Skin of body (tissue), 2 donors: ENCODE results near the gene NFIA. TPM values are rescaled to one million over a fixed set of nuclear protein-coding genes. Genes with fewer than 3 reads are reported as not detected.
"Not testable (repeated sequence)": the region's sequence is repeated elsewhere in the genome, so short reads cannot be mapped to it uniquely, and the experiment has no call there.

ENCODE experiments used
- DNase-seq: peaks from one replicate; lab custom pipeline; 2025; lab: John Stamatoyannopoulos, UW
- total RNA-seq: library from RNA; depleted of rRNA; stranded (reverse); fragments of >200 nt; gene quantifications from one replicate; pipeline ENCODE4 v1.2.3, GENCODE V29; 2014

The NFIA gene
- total RNA-seq, 1 donor from 2014 or later: 47.7 TPM

DNA sequence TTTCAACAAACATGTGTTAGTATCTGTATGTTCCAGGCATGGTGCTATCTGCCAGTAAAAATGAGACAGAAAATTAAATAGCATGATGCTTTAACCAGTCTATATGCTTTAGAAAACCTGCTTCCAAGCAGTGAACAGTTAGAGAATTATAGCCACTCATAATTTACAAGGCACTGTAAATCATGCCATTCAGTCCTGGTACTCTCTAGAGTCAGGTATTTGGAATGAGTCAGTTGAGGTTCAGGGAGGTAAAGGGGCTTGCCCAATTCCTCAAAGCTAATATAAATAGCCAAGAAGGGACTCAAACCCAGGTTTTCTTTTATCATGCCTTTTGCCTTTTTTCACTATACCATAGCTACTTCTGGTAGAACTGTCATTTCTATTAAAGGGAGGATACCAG lies 184.4 kb downstream of the NFIA start:
- no peak for DNase-seq

- DNase-seq: no peak
Measured at GRCh38 chr1:61268546-61269240, 186.3 kb downstream of the NFIA start.

DNA sequence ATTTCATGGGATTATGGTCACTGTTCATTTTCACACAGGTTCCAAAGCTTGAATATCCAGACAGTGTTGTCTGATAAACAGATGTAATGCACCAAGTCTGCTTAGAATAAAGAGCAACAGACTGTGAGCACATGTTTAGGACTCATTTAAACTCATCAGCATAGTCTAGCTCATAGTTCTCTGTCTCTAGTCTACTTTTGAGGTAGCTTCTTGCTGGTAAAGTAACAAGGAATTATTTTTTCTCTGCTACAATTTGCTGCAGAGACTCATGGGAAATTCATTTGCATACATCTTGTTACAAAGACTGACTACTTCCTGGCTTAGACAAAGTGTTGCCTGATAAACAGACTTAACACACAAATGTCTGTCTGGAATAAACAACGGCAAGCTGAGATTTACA lies 187.2 kb downstream of the NFIA start:
- peak; percentile 18 for DNase-seq

GRCh38 chr1:61270107-61270506 lies 187.7 kb downstream of the NFIA start:
- no peak for DNase-seq

- DNase-seq: no peak
Measured at GRCh38 chr1:61270761-61271411, 188.5 kb downstream of the NFIA start.

DNA sequence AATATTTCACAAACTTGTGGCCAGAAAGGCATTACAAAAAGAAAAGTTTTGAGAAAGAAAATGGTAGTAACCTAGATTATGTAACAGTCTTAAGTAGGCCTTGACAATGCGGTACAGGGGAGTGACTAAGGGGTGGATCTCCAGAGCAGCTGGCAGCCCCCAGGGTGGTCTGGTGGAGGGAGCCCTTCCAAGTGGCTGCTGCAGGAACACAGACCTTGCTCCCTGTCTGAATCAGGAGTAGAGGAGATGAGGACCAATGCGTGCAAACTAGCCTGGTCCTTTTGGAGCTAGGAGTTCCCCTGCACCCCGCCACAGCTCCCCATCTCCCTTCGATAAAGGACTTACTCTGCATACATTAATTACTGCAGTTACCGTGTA lies 189.0 kb downstream of the NFIA start:
- no peak for DNase-seq

DNA sequence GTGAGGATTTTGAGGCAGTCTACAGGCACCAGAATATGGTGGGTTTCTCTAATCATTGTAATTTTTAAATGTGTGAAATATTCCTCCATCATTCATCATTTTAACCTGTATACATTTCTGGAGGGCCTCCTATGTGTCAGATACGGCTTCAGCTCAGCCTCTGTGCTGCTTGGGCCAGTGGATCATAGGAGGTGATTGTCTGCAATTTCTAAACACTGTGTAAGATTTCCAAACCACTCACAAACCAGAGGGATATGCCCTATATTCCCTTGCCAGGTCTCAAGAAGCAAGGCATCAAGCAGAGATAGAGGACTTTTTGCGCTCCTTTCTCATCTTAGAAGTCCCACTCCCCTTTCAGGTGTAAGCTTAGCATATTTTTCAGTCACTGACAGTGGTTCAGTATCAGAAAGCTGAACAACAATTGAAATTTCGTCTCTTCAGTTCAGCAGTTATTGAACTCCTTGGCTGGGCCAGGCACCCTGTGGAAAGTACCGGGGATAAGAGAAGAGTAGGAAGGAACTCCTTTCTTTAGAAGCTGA lies 190.9 kb downstream of the NFIA start:
- no peak for DNase-seq

DNA sequence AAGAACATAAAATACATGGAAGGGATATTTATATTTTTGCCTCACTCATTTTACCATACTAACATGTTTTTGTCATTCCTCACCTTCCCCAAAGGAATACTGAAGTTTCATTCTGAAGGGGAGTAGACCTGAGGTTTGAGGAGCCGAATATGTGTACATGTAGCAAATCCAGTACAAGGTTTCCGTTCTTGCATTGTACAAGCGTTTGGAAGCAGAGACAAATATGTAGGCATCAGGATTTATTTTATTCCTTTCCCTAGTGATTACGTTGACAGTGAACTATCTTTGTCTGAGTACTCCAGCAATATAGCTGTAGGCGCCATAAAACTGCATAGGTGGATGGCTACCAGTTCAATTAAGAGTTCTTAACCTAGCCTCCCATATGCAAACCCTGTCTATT lies 191.5 kb downstream of the NFIA start:
- DNase-seq: no peak

DNA sequence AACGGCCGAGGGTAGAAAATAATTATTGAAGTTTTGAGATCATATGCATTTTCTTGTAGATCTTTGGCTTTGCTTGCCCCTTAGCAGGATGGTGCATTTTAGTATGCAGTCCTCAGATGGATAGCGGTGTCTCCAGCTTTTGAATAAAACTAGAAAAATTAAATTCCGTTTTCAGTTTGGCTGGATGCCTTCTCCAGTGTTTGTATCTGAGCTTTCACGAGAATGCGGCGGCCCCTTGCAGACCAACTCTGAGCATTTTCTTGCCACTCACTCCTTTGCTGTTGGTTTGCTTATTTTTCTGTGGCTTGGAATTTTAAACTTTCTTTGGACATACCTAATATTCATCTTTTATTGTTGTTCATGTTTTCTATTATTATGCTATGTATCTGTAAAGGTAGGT lies 192.6 kb downstream of the NFIA start:
- DNase-seq: no peak

DNA sequence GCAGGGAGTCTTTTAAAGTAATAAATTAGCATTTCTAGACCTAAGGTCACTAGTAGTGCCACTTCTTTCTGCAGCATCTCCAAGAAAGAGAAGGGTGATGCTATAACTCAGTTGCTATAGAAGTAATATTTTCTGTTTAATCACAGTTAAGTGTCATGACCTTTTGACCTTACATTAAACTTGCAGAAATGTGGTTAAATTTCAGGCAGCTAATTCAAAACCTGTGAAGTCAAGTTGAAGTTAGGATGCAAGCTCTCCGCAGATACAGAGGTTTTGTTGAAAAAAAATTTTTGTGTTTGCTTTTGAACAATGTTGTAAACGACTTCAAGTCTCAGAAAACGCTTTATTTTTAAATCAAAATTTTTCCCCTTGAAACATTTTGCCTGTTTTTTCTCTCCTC lies 193.9 kb downstream of the NFIA start:
- no peak for DNase-seq

- no peak for DNase-seq
Measured at GRCh38 chr1:61277121-61277690, 194.8 kb downstream of the NFIA start.

- DNase-seq: not testable (repeated sequence)
Measured at GRCh38 chr1:61278503-61278902, 196.1 kb downstream of the NFIA start.

DNA sequence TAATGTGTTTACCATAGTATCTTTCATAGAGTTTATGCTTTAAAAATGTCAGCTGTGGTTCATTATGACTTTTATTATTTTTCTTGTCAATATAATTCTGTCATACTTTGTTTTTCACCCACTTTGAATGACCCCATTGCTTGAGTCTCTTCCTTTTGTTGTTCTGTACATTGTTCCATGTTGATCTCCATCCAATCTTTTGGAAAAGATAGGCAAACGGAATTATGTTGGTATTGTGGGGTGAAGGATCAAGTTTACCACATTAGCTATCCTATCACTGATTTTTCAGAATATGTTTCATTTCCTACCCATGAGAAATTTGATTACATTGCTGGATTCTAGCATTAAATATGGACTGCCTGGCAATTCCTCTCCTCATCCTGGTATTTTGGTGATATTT lies 196.6 kb downstream of the NFIA start:
- DNase-seq: no peak

GRCh38 chr1:61279570-61279969 lies 197.2 kb downstream of the NFIA start:
- peak; percentile 16 for DNase-seq

DNA sequence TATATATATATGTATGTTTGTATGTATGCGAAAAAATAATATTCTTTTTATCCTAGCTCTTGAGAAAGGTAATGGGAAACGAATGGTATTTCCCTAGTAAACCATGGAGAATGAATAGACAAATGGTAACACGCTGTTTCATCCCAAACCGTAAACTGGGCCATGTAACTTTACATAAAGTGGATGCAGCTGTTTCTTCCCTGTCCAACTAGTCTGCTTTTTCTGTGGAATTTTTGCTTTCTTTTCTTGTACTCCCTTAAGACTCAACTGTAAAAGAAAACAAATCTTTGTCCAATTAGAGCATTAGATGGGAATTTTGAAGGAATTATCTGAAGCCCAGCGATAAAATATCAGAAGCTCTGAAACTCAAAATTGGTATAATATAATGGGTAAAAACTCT lies 198.1 kb downstream of the NFIA start:
- DNase-seq: peak; percentile 73

- no peak for DNase-seq
Measured at GRCh38 chr1:61282387-61282786, 200.0 kb downstream of the NFIA start.

DNA sequence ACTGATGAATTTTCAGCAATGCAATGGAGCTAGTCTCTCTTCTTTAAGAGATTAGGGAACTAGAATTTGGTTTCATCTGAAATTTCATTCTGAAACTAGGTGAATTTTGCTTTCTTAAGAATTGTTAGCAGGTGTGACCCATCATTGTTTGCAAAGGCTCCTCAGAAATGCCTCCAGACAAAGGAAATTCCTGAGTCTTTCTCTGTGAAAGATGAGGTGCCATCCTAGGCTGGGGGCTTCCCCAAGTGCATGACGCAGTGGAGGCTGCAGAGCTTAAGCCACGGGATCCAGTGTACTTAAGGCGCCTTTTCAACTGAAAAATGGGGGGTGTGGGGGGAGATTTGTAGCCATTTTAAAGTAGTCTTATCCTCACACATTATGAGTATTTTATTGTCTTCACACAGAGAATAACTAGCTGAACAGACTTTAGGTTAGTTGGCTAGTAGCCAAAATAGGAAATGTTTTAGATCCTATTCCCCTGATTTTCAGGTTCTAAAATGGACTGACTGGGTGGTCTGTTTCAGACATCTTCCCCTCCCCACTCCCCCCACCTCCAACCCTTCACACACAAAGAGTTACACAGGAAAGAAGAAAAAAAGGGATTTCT lies 202.0 kb downstream of the NFIA start:
- DNase-seq: no peak

DNA sequence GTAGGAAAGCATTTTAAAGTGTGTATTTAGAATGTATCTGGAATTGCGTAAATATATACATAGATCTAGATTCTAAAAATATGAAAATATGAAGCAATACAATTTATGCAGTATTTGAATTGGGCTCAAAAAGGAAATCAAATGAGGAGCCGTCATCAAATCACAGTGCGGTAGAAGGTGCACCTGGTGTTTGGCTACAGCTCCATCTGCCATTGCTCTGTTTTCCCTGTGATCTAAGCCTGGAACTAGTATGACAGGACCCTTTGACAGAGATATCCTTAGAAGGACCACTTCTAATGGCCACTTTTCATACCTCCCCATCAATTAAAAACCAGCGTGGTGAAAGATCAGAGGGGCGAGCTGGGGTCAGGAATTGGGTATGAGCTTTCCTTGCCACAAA lies 202.6 kb downstream of the NFIA start:
- DNase-seq: no peak

DNA sequence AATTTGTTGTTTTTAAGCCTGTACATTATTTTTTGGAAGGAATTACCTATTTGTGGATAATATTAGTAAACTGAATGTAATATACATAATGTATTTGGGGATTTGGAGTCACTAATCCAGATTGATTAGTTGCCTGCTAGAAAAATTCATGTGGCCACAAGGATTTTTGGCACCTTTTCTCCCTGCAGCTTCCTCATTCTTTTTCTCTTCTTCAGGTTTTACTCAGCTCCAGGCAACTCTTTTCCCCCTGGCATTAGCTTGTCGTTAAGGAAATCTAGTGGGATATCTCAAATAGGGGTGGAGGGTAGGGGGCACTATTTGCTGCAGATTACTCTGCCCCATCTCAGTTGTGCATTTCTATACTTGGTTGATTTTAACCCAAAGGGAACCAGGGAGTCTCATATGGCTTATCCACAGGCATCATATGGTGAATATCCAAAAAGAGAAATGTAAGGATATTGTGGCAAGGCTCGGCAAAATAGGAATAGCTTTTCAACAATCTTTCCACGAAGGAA lies 203.1 kb downstream of the NFIA start:
- no peak for DNase-seq

DNA sequence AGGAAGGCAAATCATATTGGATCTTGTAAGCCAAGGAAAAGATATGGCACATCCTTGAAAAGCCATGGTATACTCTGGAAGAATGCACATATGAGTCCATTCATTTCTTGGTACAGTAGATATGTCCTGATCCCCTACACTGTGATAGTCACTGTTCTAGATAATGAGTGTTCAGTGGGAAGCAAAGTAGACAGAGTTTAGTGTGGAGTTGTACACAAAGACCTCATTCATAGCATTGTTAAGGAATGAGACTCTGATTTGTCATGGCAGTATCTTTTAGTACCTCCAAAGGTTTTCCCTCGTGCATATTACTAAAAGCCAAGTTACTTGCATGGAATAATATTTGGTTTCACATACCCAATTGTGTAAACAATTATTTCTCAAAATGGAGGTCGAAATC lies 204.7 kb downstream of the NFIA start:
- no peak for DNase-seq

DNA sequence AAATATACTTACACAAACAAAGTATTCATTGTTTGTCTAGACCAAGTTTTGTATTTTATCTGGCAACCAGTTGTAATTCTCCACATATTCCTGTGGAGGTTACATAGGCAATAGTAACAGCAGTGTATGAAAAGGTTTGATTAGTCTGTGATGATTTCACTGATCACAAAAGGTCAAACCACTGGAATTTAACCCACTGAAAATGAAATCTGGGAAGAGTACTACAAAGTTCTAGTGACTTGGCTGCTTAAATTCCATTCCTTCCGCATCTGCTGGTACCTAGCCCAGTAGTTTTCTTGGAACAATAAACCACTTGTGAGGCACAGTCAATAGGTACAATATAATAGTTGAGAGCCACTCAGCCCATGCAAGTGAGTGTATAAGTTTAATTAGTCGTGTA lies 205.4 kb downstream of the NFIA start:
- no peak for DNase-seq
